GM18526 (cell line): ENCODE measurements around the gene SOX11.

Experiments used
- POLR2A ChIP-seq: IDR thresholded peaks from 3 replicates; pipeline ENCODE4 v1.6.1; 2011; ENCODE audit not compliant: insufficient read length; ENCODE audit errors: extremely low read depth

SOX11 gene

GRCh38 chr2:5701266-5701665 is 9.1 kb downstream of the SOX11 start:
- no peak for TF ChIP-seq POLR2A

DNA sequence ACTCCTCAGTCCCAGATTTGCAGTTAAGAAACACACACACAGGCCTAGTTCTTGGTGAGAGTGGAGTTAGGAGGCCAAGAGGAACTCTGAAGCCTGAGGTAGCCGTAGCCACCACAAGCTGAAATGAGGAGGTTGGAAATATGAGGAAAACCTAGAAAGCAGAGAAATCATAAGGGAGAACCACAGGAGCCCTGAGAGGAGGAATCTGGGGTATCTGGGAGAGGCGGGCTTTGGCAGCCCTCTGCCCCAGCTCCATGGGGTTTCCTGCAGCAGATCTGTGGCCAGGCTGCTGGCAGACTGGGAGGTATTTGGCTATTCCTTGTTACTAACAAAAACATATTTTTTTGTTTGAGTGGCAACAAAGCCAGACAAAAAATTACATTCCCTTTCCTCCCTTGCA is 11.0 kb downstream of the SOX11 start:
- TF ChIP-seq POLR2A, result no peak

DNA sequence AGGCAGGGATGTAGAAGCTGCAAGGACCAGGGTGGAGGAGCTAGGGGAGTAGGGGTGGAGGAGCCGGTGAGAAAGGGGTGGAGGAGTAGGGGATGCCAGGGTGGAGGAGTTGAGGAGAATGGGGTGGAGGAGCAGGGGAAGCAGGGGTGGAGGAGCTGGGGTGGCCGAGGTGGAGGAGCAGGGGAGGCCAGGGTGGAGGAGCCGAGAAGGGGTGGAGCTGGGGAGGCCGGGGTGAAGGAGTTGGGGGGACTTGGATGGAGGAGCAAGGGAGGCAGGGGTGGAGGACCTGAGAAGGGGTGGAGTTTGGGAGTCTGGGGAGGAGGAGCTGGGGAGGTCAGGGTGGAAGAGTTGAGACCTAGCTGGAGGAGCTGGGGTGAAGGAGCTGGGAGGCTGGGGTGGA is 13.3 kb downstream of the SOX11 start:
- TF ChIP-seq POLR2A, result no peak

DNA sequence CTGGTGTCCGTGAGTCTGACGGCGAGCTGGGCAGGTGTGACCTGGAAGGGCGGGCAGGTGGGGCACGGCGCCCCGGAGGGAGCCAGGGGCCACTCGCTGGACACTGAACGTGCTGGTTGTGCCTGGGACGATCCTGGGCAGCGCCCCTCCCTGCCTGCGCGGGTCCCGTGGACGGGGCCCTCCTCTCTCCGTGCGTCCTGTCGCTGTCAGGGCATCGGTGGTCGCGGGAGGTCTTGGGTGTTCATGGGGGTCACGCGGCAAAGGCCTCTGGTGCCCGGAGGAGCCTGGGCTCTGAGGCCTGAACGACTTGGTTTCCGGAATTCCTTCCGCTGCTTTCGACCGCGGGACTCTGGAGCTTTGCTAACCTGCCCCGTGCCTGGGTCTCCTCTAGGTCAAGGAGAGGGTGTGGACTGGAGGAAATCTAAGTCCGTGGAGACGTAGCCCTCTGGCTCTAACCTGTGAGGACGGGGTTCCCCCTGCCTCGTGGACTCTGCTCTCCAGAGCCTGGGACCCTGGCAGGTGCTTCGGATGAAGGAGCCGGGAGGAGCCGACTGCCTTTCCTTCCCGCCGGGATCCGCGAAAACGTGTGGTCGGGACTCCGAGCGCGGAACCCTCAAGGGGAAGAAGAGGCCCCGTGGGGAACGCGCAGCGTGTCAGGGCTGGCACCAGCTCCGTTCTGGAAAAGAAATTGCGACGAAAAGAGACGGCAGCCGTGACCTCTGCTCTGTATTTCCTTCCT is 14.7 kb downstream of the SOX11 start:
- no peak for TF ChIP-seq POLR2A

GRCh38 chr2:5710615-5711014 is 18.4 kb downstream of the SOX11 start:
- no peak for TF ChIP-seq POLR2A

GRCh38 chr2:5713101-5713500 is 20.9 kb downstream of the SOX11 start:
- no peak for TF ChIP-seq POLR2A

GRCh38 chr2:5719629-5720334 is 27.6 kb downstream of the SOX11 start:
- TF ChIP-seq POLR2A, result no peak

- TF ChIP-seq POLR2A, result no peak
Observed at GRCh38 chr2:5720426-5720825, 28.2 kb downstream of the SOX11 start.

GRCh38 chr2:5722236-5722635 is 30.1 kb downstream of the SOX11 start:
- TF ChIP-seq POLR2A, result no peak

GRCh38 chr2:5723791-5724735 is 31.9 kb downstream of the SOX11 start:
- TF ChIP-seq POLR2A, result no peak

GRCh38 chr2:5725072-5725471 is 32.9 kb downstream of the SOX11 start:
- no peak for TF ChIP-seq POLR2A

DNA sequence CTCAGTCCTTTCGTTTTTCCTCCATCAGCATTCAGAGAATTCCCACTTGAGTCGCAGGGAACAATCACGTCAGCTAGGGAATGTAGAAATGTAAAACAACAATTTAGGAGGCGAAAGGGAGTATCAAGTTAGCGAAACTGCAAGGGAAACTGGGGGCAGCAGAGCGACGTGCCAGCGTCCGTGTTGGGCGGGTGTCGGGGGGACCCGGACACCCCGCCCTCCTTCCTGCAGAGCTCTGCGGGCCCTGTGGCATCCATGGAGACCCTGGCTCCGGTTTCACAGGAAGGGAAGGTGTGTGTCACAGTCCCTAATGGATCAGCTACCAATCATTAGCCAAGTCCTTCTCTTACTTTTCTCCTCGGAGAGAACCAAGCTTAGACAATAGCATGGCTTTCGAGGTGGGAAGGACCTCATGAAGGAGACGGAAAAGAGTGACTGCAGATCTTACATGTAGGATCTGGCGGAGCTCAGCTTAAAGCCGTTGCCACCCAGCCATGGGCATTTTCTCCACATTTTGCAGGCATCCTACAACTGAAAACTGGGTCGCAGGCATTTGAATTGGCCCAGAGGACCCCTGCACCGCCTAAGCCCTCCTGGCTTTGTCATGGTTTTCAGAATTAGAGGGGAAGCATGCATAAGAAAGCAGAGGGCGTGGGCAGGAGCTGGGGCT is 33.7 kb downstream of the SOX11 start:
- TF ChIP-seq POLR2A, result no peak

DNA sequence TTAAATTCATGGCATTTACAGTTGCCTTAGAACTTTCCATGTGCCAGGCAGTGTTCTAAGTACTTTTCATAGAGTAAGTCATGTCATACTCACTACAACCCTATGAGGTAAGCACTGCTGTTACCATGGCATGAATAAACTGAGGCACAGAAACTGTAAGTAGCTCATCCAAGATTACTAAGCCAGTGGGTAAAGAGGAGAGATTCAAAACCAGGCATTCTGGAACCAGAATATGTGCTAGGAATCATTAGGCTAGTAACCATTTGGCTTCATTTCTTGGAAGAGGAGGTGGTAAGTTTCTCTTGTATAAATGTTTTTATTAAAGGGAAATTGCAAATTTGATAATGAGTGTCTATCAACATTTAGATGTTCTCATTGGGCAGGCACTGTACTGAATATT is 35.1 kb downstream of the SOX11 start:
- TF ChIP-seq POLR2A, result no peak

DNA sequence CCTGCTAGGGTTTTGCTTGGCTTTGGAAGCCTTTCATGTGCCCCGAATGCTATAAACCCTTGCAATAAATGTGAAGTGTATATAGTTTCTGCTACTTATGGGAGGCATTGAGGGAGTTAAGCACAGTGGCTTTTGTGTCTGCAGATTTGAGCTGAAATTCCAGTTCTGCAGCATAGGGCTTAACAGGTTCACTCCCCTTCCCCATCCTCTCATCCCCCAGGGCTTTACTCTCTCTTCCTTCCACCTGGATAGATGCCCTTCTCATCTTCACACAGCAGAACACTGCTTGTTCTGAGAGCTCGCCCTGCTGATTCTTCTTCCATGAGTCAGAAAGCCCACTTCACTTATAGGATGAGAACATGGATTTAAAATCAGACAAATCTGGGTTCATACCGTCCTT is 37.2 kb downstream of the SOX11 start:
- no peak for TF ChIP-seq POLR2A

DNA sequence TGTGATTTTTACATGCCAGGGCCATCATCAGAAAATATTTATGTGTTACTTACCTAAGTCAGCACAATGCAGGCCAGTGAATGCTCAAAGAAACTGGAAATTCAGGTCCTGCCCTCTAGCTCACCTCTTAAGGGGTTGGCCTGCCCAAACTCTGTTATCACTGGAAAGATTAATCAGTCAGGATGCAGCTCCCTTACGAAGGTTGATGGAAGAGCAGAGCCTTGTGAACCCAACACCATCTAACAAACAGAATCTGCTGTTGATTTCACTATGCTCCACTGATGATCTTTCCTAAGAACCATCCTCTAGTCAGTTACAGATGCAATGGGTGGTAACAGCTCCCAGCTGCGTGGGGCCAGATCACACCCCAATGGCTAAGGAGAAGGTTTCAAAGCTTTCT is 38.2 kb downstream of the SOX11 start:
- TF ChIP-seq POLR2A, result no peak
